Nephron (organoid): ENCODE results near the gene USP10.
"Not testable (repeated sequence)": the region's sequence is repeated elsewhere in the genome, so short reads cannot be mapped to it uniquely, and the experiment has no call there.

ENCODE experiments used
- H3K27ac Mint-ChIP-seq, 3 experiments: 2 replicates each; pipeline ENCODE4 v1.8.0; 2020; ENCODE audit warnings: mixed read lengths in 3 of 3, mild to moderate bottlenecking in 2 of 3, moderate library complexity in 1 of 3
- H3K27me3 Mint-ChIP-seq: 2 replicates; pipeline ENCODE4 v1.8.0; 2021; ENCODE audit warnings: low read depth, mild to moderate bottlenecking, moderate library complexity, mixed read lengths
- H3K36me3 Mint-ChIP-seq: 2 replicates; pipeline ENCODE4 v1.8.0; 2020; ENCODE audit warnings: low read depth, mixed read lengths
- H3K4me1 Mint-ChIP-seq: 2 replicates; pipeline ENCODE4 v1.8.0; 2020; ENCODE audit warnings: mixed read lengths
- H3K4me3 Mint-ChIP-seq, 3 experiments: 2 replicates each; pipeline ENCODE4 v1.8.0; 2020; ENCODE audit warnings: mild to moderate bottlenecking in 3 of 3, mixed read lengths in 3 of 3, moderate library complexity in 2 of 3
- H3K9me3 Mint-ChIP-seq: 2 replicates; pipeline ENCODE4 v1.8.0; 2020; ENCODE audit warnings: mixed read lengths
- TF ChIP-seq, protein P1 (sequence below), 3 experiments: fragments of 200-600 bp; sonication (generic); IDR thresholded peaks; one replicate each; pipeline ENCODE4 v1.5.0; 2021; ENCODE audit warnings: antibody characterized with exemption in 3 of 3; ENCODE audit not compliant: unreplicated experiment in 3 of 3

Gene USP10

DNA sequence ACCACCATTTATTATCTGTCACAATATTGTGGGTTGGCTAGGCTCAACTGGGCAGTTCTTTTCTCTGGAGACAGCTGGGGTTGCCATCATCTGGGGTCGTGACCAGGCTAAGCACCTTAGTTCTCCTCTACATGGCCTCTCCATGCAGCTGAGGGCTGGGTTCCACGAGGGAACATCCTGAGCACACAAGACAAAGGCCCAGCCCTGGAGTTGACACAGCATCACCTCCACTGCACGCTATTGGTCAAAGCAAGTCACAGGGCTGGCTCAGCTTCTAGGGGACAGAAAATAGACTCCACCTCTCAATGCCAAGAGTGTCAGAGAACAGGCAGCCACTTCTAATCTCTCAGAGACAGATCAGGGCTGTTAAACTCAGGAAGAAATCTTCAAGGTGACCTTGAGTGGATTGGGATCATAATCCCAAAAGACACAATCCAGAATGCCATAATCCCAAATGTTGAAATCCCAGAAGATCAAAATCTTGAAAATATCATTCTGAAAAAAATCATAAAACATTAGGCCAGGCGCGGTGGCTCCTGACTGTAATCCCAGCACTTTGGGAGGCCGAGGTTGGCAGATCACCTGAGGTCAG is 13.0 kb upstream of the USP10 start:
- Mint-ChIP-seq H3K27ac (no peak overlapping the region), H3K4me3 (no peak overlapping the region), H3K4me1 (peaks cover 4% of the 10 kb centered on the region), H3K36me3 (no peaks in the 10 kb centered on the region), H3K27me3 (peaks cover 12% of the 10 kb centered on the region), H3K9me3 (no peaks in the 10 kb centered on the region)
- TF ChIP-seq, protein P1, sequence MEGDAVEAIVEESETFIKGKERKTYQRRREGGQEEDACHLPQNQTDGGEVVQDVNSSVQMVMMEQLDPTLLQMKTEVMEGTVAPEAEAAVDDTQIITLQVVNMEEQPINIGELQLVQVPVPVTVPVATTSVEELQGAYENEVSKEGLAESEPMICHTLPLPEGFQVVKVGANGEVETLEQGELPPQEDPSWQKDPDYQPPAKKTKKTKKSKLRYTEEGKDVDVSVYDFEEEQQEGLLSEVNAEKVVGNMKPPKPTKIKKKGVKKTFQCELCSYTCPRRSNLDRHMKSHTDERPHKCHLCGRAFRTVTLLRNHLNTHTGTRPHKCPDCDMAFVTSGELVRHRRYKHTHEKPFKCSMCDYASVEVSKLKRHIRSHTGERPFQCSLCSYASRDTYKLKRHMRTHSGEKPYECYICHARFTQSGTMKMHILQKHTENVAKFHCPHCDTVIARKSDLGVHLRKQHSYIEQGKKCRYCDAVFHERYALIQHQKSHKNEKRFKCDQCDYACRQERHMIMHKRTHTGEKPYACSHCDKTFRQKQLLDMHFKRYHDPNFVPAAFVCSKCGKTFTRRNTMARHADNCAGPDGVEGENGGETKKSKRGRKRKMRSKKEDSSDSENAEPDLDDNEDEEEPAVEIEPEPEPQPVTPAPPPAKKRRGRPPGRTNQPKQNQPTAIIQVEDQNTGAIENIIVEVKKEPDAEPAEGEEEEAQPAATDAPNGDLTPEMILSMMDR (IDR thresholded peaks at IDR 0.05; ENCODE audit: unreplicated experiment in 3 of 3) = no peak

DNA sequence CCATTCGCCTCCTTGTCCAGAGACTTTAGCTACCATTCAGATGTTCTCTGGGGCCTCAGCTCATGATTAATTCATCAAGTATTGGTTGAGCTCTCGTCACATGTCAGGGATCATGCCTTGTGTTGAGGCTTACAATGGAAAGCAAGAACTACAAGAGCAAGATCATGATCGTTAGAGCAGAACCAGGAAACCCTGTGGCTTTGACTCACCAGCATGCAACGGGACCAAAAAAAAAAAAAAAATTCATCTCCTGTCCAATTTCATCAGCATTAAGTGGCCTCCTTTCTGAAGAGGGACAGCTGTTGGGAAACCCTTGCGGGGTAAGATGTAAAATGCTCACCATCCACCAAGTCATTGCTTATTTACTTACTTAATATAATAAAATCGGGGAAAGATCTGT is 12.1 kb upstream of the USP10 start:
- Mint-ChIP-seq H3K27ac (peak overlapping the region in 1 of 3 experiments; percentile 73), H3K4me3 (no peak overlapping the region), H3K27me3 (peaks cover 12% of the 10 kb centered on the region), H3K36me3 (no peaks in the 10 kb centered on the region), H3K4me1 (peaks cover 4% of the 10 kb centered on the region), H3K9me3 (no peaks in the 10 kb centered on the region)
- TF ChIP-seq, protein P1 (IDR thresholded peaks at IDR 0.05; ENCODE audit: unreplicated experiment in 3 of 3) = no peak

DNA sequence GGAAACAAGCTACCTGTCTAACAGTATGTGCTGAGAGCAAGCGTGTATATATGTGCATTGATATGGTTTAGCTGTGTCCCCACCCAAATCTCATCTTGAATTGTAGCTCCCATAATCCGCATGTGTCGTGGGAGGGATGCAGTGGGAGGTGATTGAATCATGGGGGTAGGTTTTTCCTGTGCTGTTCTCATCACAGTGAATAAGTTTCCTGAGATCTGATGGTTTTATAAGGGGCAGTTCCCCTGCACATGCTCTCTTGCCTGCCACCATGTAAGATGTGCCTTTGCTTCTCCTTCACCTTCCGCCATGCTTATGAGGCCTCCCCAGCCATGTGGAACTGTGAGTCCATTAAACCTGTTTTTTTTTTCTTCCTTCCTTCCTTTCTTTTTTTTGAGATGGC is 11.6 kb upstream of the USP10 start:
- H3K4me1 Mint-ChIP-seq, H3K4me3 Mint-ChIP-seq, H3K9me3 Mint-ChIP-seq, H3K27ac Mint-ChIP-seq, H3K36me3 Mint-ChIP-seq: not testable (repeated sequence)
- H3K27me3 Mint-ChIP-seq = peaks cover 12% of the 10 kb centered on the region

DNA sequence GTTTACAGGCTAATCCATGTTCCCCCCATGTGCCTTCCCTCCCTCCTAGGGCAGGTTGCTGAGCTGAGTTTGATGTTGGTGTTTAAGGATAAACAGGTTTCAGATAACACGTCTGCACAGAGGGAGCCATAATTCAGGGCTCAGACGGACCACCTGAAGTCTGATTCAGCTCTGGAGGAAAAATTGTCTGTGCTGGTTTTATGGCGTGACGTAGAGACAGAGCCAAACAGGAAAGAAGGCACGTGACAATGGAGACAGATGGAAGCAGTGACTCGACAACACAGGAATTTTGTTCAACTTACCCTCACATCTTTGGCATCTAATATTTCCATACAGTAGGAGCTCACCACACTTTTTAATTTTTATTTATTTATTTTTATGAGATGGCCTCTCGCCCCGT is 10.7 kb upstream of the USP10 start:
- peaks cover 4% of the 10 kb centered on the region for H3K4me1 Mint-ChIP-seq
- TF ChIP-seq, protein P1 (IDR thresholded peaks at IDR 0.05; ENCODE audit: unreplicated experiment in 3 of 3) = no peak
- H3K9me3 Mint-ChIP-seq = no peaks in the 10 kb centered on the region
- peaks cover 6% of the 10 kb centered on the region for H3K27me3 Mint-ChIP-seq
- H3K4me3 Mint-ChIP-seq = no peak overlapping the region
- no peaks in the 10 kb centered on the region for H3K36me3 Mint-ChIP-seq
- H3K27ac Mint-ChIP-seq = no peak overlapping the region

DNA sequence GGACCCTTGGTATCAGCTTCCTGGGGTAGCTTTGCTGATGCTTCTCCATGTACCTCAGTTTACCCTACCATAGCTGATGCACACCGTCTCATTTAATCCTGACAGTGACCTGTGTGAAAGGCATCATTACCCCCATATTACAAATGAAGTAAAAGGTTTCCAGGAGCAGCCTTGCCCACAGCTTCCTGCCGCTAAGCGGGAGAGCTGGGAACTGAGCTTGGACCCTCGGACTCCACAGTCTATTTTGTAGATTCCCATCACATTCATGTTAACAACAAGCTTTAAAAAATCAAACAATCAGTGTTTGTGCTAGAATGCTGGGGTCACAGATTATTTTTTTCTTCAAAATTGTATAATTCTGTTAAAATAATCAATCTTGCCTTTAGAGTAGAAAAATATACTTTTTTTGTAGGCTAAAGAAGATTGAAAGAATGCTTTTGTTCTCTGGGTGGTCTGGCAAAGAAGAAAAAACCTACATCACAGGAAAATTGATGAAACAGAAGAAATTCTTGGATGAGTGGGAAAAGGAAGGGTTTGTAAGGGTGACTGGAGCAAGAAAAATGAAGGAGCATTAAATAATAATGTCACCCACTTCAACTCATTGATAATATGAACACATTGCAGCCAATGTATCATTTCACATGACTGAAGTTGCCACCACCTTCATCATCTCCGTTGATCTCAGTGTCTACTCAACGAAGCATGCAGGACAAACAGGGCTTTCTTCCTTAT is 9.5 kb upstream of the USP10 start:
- TF ChIP-seq, protein P1 (IDR thresholded peaks at IDR 0.05; ENCODE audit: unreplicated experiment in 3 of 3) = no peak
- H3K4me3 Mint-ChIP-seq = no peak overlapping the region
- H3K4me1 Mint-ChIP-seq = peaks cover 4% of the 10 kb centered on the region
- no peak overlapping the region for H3K27ac Mint-ChIP-seq
- H3K36me3 Mint-ChIP-seq = no peaks in the 10 kb centered on the region
- H3K27me3 Mint-ChIP-seq = no peaks in the 10 kb centered on the region
- no peaks in the 10 kb centered on the region for H3K9me3 Mint-ChIP-seq

DNA sequence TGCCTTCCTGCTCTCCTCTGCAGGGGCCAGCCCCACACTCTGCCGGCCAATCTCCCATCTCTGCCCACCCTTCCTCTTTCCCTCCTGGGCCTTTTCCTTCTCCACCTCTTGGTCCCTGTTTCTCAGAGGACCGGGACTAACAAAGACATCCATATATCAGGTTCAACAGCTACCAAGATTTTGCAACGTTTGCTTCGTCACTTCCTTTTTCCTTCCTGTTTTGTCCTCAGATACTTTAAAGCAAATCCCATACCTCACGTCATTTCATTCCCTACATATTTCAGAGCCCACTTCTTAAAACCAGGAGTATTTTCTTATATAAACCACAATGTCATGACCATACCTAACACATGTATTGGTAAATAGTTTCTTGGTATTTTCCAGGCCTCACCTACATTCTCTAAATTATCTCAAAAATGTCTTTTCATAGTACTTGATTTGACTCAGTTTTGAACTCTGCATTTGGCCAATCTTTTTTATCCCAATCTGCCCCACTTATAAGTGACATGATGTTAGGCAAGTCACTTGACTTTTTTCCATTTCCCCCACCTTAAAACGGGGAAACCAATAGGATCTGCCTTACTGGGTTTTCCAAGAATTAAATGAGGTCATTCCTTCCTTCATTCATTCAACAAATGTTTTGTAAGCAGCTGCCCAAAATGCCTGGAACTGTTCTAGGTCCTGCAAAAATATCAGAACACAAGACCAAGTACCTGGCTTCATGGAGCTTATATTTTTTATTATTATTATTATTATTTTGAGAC is 7.2 kb upstream of the USP10 start:
- Mint-ChIP-seq H3K4me1 (peaks cover 4% of the 10 kb centered on the region), H3K27ac (peak overlapping the region in 1 of 3 experiments; percentile 21), H3K36me3 (no peaks in the 10 kb centered on the region), H3K9me3 (no peaks in the 10 kb centered on the region), H3K4me3 (no peak overlapping the region), H3K27me3 (no peaks in the 10 kb centered on the region)
- TF ChIP-seq, protein P1 (IDR thresholded peaks at IDR 0.05; ENCODE audit: unreplicated experiment in 3 of 3) = no peak

DNA sequence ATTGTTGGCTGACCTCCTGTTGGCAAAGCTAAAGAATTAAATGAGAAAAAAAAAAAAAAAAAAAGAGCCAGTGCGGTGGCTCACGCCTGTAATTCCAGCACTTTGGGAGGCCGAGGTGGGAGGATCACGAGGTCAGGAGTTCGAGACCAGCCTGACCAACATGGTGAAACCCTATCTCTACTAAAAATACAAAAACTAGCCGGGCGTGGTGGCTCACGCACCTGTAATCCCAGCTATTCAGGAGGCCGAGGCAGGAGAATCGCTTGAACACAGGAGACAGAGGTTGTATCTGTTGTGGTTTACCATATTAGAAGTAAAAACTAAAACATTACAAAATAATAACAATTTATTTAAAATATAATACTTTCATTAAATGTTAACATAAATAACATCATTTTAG is 5.9 kb upstream of the USP10 start:
- H3K27ac Mint-ChIP-seq, H3K36me3 Mint-ChIP-seq, H3K27me3 Mint-ChIP-seq, H3K9me3 Mint-ChIP-seq, H3K4me1 Mint-ChIP-seq, H3K4me3 Mint-ChIP-seq: not testable (repeated sequence)
